ENCODE results near the gene AQR.

- TF ChIP-seq POLR2AphosphoS5 (IDR thresholded peaks at IDR 0.05; ENCODE audit: low read depth, low read length) (no peak), SIN3A (IDR thresholded peaks at IDR 0.05; ENCODE audit: borderline replicate concordance, insufficient read depth, low read length) (no peak), REST (IDR thresholded peaks at IDR 0.05; ENCODE audit: insufficient read depth in 1 of 2, low read depth in 2 of 2, low read length in 2 of 2) (no peak), TAF1 (IDR thresholded peaks at IDR 0.05; ENCODE audit: borderline replicate concordance, insufficient read depth, low read length) (no peak)
Measured at GRCh38 chr15:34804113-34804512, 165.4 kb downstream of the AQR start.

Measured in PFSK-1 (cell line).